GM12878 (cell line): ENCODE measurements around the gene CTSW. TPM values are rescaled to one million over a fixed set of nuclear protein-coding genes. Genes with fewer than 3 reads are reported as not detected.

Source experiments
- BHLHE40 ChIP-seq, 2 experiments: fragments of 450-650 bp in 1 of 2; IDR thresholded peaks; 2 replicates each; pipeline ENCODE4 v1.6.1; 2011 to 2017; ENCODE audit warnings: low read depth in 2 of 2, borderline replicate concordance in 1 of 2, improper control_type of control experiment in 1 of 2, low read length in 1 of 2, mild to moderate bottlenecking in 1 of 2
- BMI1 ChIP-seq: fragments of 450-650 bp; IDR thresholded peaks from 2 replicates; pipeline ENCODE4 v1.6.1; 2016; ENCODE audit warnings: mild to moderate bottlenecking, moderate library complexity, borderline replicate concordance
- EED ChIP-seq: sonication (generic); IDR thresholded peaks from 2 replicates; pipeline ENCODE4 v1.6.1; 2016; ENCODE audit warnings: antibody characterized with exemption, low read depth
- GATAD2B ChIP-seq: fragments of 450-650 bp; conservative IDR thresholded peaks from 2 replicates; pipeline ENCODE4 v1.6.1; 2017; ENCODE audit warnings: low read depth, mild to moderate bottlenecking, moderate library complexity
- IKZF2 ChIP-seq, 2 experiments: fragments of 450-650 bp; IDR thresholded peaks; 2 replicates each; pipeline ENCODE4 v1.6.1; 2017; ENCODE audit warnings: mild to moderate bottlenecking in 2 of 2, moderate library complexity in 2 of 2
- NBN ChIP-seq: fragments of 450-650 bp; IDR thresholded peaks from 2 replicates; pipeline ENCODE4 v1.6.1; 2016
- NFIC ChIP-seq: IDR thresholded peaks from 2 replicates; pipeline ENCODE4 v1.6.1; 2012; ENCODE audit warnings: low read depth, mild to moderate bottlenecking, inconsistent platforms, low read length, moderate library complexity
- POLR2A ChIP-seq: IDR thresholded peaks from 2 replicates; pipeline ENCODE4 v1.6.1; 2011; ENCODE audit warnings: low read depth, mild to moderate bottlenecking, low read length
- SMAD5 ChIP-seq: IDR thresholded peaks from 2 replicates; pipeline ENCODE4 v1.6.1; 2016; ENCODE audit warnings: antibody characterized with exemption, low read depth
- WRNIP1 ChIP-seq: IDR thresholded peaks from 2 replicates; pipeline ENCODE4 v1.6.1; 2011; ENCODE audit warnings: low read depth, low read length, improper control_type of control experiment, borderline replicate concordance
- ZNF217 ChIP-seq: fragments of 450-650 bp; IDR thresholded peaks from 2 replicates; pipeline ENCODE4 v1.6.1; 2017; ENCODE audit warnings: antibody characterized with exemption, mild to moderate bottlenecking
- ZNF384 ChIP-seq: IDR thresholded peaks from 2 replicates; pipeline ENCODE4 v1.6.1; 2012; ENCODE audit warnings: low read depth, mild to moderate bottlenecking, low read length, improper control_type of control experiment, borderline replicate concordance
- polyA plus RNA-seq, 11 experiments: library from polyadenylated mRNA; depleted of rRNA in 4 of 11; unstranded in 6 of 11; stranded (reverse) in 5 of 11; fragments of >200 nt; fragmentation: Nextera tagmentation in 4 of 11; fragmentation: Illumina TruSeq in 1 of 11; extraction: Ambion mirVana in 4 of 11; extraction: Trizol in 1 of 11; gene quantifications; 1 replicate in 1 of 11; 2 replicates in 10 of 11; pipeline versions ENCODE4 v1.2.1 to v1.2.3, GENCODE V29; 2011 to 2016; ENCODE audit warnings: inconsistent platforms in 2 of 11, missing spikeins in 2 of 11, low read depth in 1 of 11
- total RNA-seq, 4 experiments: library from RNA; depleted of rRNA in 3 of 4; stranded (reverse); fragments of >200 nt in 3 of 4; fragmentation: Illumina TruSeq in 1 of 4; extraction: Trizol in 1 of 4; gene quantifications; 2 replicates each; pipeline versions ENCODE4 v1.2.1 to v1.2.3, GENCODE V29; 2013 to 2021

The CTSW gene
- total and polyA plus RNA-seq, 10 of the 15 experiments (the other 5 are each of a cell fraction or from before 2014, with no cell fraction given): 0.53 to 12.0 (median 1.7) TPM

DNA sequence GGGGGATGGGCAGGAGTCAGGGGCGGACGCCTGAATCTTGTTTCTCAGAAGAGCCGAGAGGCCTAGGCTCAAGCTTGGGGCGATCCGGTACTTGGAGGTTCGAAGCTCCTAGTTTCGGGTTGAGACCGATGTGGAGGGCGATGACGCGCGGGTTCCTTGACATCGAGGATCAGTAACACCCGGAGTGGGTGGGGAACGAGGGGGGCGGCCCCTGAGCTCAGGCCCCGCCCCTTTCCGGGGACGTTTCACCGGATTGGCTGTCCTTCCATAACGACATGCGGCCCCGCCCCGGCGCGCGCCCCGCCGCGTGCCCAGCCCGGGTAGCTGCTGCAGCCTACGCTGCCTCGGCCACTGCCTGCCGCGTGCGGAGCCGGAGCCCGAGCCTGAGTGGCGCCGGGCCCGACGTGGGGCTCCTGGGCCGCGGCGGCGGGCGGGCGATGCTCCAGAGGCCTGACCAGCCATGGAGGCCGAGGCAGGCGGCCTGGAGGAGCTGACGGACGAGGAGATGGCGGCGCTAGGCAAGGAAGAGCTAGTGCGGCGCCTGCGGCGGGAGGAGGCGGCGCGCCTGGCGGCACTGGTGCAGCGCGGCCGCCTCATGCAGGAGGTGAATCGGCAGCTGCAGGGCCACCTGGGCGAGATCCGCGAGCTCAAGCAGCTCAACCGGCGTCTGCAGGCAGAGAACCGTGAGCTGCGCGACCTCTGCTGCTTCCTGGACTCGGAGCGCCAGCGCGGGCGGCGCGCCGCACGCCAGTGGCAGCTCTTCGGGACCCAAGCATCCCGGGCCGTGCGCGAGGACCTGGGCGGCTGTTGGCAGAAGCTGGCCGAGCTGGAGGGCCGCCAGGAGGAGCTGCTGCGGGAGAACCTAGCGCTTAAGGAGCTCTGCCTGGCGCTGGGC, 10.9 kb downstream of the CTSW start, which contains the start of gene CCDC85B (continued):
- TF ChIP-seq SMAD5 (peak; percentile 72; the same call in 1 of the 2 replicates), POLR2A (peak; percentile 99), BHLHE40 (IDR thresholded peaks at IDR 0.05; ENCODE audit: borderline replicate concordance in 1 of 2, low read depth in 2 of 2, low read length in 1 of 2) (peak; percentile 88 to 97), ZNF384 (no peak), GATAD2B (peak; percentile 79; the same call in 1 of the 2 replicates), NBN (peak; percentile 64; the same call in 1 of the 2 replicates), BMI1 (no peak), ZNF217 (peak; percentile 60; the same call in 1 of the 2 replicates), IKZF2 (IDR thresholded peaks at IDR 0.05) (peak; percentile 36 to 48; a peak in 1 of 4 replicates), WRNIP1 (no peak), EED (peak; percentile 21; the same call in 1 of the 2 replicates), NFIC (no peak)
